ENCODE data around the gene ZBTB42.

GRCh38 chr14:104782086-104782807 lies 18.7 kb upstream of the ZBTB42 start:
- TF ChIP-seq EZH2 (IDR thresholded peaks at IDR 0.05) = no peak
- no peak for TF ChIP-seq POLR2AphosphoS5 (IDR thresholded peaks at IDR 0.05; ENCODE audit: borderline replicate concordance, low read depth, low read length)
- no peak for TF ChIP-seq FOXP2 (optimal IDR thresholded peaks at IDR 0.05; ENCODE audit: control extremely low read depth, extremely low read length, insufficient read depth)

Measured in SK-N-MC (cell line).